NCI-H2171 treated with DMSO at 0.1 percent for 48 hours (cell line): ENCODE results near the gene KAT8.
"Not testable (repeated sequence)": the region's sequence is repeated elsewhere in the genome, so short reads cannot be mapped to it uniquely, and the experiment has no call there.

Experiments
- DNase-seq: peaks from one replicate; lab custom pipeline; 2025; lab: John Stamatoyannopoulos, UW

KAT8 gene

DNA sequence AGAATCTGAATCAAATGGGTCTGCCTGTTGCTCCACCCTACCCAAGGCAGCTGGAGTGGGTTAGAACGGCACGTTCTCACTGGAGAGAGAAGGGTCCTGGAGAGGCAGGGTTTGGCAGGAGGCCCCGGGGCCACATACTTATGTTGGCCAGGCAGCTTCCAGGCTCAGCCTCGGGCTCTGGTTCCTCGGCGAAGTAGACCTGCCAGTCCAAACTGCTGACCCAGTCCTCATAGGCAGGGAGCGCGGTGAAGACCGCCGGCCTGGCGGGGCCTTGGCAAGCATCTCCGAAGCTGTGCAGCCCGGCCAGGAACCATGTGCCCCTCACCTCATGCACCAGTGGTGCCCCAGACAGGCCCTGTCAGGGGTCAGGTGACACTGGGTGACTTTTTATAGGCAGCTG, 33.5 kb upstream of the KAT8 start:
- no peak for DNase-seq

DNA sequence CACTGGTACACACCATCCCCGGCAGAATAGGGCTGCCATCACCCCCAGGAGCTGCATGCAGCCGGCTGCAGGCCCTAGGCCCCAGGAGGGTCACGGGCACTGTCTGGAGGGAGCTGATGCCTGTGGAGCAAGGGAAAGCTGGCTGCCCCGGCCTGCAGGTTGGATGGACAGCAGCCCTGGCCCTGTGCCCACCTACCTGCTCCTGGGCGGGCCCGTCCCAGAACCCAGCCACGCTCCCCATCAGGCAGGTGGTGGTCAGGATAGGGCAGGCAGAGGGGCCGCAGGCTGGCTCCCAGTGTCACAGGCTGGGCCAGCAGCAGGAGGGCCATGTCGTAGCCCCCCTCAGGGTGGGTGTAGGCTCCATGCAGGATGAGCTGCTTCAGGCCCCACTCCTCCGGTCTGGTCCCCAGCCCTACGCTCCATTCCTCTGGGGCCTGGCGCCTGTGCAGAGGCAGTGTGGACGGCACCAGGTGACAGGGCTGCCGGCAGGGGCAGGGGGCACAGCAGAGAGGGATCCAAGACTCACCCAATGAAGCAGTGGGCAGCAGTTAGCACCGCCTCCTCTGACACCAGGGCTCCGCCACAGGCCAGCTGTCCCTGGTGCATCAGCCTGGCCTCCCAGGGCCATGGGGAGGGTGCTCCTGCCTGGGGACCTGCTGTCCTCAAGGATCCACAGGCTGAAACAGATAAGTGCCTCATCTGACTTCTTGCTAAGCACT, 32.7 kb upstream of the KAT8 start:
- DNase-seq: no peak

DNA sequence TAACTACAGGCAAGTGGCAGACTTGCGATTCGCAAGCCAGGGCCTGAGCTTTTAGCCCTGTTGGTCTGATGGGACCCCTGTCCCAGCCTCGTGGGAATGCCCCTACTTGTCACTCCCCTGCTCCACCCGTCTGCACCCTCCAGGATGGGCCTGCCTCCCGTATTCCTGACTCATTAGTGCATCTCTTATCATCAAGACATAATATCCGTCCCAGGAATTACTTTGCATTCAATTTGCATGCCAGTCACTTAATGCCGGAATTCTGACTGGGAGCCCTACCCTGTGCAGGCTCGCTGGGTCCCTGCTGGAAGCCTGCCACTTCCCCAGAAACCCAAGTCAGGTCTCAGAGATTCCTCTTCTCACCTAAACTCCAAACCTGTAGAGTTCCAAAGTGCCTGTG, 32.1 kb upstream of the KAT8 start:
- DNase-seq: no peak

DNA sequence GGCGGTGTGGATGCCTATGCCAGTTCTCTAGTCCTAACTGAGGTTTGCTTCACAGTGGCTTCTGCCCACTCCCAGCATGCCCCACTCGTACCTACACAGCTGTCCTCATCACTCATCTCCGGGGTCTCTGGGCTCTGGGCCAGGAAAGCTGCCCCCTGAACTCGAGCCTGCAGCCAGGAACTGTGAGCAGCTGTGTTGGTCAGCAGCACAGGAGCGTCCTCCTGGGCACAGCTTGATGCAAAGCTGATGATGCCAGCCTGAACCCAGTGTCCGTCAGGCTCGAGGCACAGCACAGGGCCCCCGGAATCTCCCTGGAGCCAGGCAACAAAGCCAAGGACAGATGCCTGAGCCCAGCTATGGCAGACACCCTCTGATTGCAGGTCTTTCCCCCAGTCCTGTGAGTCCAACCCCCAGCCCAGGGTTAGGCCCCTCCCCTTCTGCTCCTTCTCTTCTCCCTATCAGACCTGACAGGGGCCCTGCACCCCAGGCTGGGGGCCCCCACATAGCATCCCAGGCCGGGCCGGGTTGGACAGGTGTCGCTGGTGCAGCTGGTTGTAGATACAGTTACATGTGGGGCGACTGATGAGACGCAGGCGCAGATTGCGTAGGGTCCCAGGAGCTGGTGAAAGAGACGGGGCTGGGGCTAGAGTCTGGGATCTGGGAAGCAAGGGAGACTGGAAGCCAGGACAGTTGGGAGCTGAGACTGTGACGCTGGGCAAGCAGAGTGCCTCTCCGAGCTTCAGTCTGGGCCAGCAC, 31.4 kb upstream of the KAT8 start:
- no peak for DNase-seq

DNA sequence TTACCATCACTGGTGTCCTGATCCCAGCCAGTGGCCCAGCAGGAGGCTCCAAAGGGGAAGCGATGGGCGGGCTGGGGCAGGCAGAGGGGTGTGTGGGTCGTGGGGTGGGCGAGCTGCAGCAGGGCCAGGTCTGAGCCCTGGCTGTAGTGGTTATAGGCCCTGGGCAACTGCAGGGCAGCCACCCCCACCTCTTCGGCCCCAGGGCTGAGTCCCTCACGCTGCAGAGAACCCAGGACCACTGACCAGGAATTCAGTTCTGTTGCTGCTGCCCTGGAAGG, 30.9 kb upstream of the KAT8 start:
- DNase-seq: no peak

DNA sequence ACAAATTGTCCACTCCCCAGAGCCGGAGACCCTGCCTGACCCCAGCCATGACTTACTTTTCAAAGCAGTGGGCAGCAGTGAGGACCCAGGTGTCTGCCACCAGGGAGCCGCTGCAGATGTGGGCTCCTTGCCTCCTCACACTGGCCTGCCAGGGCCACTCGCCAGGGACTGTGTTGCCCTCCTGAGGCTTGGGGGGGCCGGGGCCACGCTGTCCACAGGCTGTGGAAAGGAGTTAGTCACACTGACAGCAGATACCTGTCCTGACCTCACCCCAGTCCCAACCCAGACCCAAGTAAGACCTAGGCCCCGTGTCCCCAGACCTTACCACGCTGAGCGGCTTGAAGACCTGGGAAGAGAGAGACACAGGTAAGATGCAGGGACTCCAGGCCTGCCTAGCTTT, 30.0 kb upstream of the KAT8 start:
- DNase-seq: no peak

DNA sequence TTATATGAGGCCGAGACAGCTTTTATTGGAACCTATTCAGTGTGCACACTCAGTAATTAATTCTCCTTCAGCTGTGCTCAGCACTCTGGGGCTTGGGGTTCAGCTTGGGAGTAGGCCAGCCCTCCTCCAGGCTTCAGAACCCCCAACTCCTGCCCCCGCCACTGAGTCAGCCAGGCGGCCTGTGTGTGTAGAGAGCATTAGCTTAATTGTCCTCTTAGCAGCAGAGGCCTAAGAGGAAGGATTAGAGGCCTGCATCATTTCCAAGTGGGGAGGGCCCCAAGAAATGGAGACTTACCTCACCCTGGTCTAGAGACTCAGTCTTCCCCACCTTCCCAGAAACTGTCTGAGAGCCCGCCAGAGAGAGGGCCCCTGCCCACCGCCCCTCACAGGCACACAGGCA, 29.5 kb upstream of the KAT8 start:
- no peak for DNase-seq

DNA sequence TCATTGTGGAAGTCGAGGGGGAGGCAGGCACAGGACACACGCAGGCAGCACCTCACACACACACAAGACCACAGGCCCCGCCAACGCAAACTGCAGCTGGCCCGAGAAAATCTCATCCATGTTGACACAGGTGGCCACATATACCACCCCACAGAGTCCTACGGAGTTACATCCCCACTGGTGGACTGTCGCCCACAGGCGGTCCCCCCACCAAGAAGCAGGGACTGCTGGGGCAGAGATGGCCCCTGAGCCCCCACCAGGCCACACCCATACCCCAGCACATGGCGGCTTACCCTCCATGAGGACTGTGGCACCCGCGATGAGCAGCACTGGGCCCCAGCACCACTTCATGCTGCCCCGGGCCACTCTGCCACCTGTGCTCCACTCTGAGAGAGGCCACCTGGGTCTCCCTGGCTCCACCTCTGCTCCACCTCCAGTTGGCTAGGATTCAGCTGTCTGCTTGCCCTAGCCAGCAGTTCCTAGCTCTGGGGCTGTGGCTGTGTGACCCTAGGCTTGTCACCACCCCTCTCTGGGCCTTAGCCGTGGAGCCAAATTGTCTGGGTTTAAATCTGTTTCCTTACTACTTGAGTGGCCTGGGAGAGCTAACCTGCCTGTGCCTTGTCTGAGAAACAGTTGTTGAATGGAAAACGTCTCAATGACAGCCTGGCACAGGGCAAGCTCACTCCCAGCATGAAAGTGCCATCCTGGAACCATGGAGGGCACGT, 28.8 kb upstream of the KAT8 start, which contains the start of gene PRSS53:
PRSS53 (minus strand) TSS at position 485 of the 725 bp plus-strand sequence; CDS start at position 351, 134 bp downstream.
- DNase-seq: peak; percentile 33

DNA sequence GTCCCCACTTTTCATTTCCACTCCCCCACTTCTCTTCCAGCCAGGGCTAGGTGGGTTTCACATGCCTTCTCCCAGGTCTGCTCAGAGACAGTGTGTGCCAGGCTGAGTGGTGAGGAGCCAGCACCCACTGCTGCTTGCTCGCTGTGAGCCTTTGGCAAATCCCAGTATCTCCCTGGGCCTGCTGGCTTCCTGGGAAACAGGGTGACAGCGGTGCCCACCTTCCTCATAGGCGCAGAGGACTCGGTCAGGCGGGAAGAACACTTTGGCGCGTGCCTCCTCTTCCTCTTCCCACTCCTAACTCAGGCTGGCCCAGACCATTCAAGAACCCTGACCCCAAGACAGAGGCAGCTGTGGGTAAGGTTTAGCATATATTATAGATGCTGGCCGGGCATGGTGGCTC, 28.3 kb upstream of the KAT8 start:
- no peak for DNase-seq

DNA sequence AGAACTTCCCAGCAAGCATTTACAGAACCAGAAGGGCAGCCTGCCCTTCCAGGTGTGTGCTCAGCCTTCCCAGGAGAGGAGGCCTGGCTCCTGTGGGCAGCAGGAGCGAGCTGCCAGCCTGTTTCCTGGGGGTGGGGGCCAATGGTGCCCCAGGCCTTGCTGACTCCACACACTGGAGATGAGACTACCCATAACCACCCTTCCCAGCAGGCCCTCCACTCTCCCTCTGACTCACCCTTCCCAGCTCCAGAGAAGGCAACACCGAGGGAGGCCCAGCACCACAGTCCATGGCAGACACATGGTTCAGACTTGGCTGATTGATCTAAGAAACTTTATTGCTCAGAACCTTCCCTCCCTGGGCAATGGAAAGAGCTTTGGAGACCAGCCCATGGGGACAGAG, 26.9 kb upstream of the KAT8 start:
- DNase-seq: no peak

DNA sequence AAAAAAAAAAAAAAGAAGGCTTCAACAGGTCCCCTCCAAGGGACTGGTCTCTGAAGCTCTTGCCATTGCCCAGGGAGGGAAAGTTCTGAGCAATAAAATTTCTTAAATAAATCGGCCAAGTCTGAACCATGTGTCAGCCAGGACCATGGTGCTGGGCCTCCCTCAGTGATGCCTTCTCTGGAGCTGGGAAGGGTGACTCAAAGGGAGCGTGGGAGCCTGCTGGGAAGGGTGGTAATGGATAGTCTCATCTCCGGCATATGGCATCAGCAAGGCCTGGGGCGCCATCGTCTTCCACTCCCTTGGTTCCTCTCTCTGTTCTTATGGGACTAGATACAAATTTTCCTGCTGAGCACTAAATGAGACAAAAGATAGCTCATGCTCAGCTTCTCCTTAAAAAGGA, 25.1 kb upstream of the KAT8 start:
- DNase-seq: no peak

DNA sequence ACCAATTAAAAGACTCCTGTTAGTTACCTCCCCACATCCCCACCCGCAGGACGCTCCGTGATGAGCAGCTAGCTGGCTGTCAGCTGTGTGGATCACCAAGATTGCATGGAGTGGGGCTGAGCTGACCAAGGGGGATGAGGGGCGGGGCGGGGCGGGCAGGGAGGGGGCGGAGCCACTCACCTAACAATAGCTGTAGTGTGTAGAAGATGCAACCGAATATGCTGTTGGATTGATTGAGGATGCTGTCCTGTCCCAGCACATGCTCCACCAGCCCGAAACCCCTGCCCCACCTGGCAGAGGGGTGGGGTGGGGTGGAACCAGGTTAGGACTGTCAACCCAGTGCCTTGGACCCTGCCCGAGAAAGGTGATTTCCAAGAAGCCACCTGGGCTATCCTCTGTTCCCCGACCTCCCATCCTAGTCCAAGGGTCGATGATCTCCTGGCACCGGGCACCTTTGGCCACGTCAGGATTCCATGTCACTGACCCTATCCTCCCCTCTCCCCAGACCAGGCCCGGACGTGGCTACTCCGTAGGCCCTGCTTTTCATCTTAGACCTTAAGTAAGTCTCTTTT, 24.2 kb upstream of the KAT8 start:
- no peak for DNase-seq

DNA sequence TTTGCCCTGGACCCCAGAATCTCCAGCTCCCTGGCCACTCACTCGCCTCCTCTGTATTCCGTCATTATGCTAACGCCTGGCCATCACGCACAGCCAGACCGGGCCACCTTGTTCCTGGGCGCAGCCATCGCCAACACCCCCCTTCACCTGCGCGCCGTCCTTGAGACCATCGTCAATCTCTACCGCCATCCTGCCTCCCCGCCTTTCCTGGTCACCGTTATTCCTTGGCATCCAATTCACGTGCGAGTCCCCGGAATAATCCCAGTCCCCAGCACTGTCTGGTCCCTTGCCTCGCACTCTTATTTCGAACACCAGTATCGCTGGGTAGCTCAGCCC, 23.4 kb upstream of the KAT8 start:
- DNase-seq: no peak

DNA sequence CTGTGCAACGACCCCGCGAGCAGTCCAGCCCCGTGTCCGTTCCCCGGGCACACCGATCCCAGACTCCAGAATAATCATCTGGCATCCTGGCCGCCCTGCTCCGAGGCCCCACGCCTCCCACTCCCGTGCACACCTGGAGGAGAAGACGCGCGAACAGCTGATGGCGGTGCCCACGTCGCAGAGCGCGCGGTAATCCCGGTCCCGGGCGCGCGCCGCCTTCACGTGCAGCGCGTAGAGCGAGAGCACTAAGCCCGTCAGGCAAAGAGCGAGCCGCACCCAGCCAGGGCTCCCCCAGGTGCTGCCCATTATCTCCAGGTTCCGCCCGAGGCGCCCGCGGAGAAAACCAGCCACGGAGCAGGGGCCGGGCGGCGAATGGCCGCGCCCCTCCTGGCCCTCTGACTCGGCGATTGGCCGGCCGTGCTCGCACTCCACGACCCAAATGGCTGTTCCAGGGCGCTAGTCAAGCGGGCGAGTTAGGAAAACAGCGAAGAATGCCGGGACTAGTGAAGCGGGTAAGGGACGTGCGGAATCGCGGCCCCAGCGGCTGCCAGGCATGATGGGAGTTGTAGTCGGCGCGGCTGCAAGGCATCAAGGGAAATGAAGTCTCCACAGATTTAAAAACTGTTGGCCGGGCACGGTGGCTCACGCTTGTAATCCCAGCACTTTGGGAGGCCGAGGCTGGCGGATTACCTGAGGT, 22.9 kb upstream of the KAT8 start, which contains the start of gene VKORC1:
VKORC1 (minus strand) TSS at position 374 of the 697 bp plus-strand sequence; CDS start at position 306, 68 bp downstream.
- peak; percentile 97 for DNase-seq

DNA sequence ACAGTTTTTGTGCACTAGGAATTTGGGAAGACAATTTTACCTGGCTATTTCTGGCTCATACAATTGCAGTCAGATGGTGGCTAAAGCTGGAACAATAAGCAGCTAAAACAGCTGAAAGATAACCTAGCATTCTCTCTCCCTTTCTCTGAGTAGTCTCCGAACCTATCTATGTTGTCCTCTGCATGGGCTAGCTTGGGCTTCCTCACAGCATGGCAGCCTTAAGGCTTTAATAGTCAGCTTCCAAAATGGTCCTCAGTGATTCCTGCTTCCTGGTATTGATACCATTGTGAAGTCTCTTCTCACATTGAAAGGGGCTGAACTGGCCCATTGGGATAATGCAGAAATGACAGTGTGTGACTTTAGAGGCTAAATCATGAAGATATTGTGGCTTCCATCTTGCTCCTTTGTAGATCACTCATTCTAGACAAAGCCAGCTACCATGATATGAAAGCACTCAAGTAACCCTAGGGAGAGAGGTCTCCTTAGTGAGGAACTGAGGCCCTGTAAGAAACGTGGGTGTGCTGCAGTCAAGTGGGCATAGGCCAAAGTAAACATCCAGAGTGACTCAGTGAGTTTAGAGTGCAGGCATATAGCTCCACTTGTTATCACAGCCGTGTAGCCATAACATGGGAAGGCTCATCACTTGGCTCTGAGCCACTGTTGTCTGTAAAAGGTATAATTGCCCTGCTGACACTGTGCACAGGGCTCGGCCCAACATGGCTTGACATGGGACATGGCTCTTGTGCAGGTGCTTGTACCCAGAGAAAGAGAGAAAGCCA, 17.4 kb upstream of the KAT8 start:
- no peak for DNase-seq

DNA sequence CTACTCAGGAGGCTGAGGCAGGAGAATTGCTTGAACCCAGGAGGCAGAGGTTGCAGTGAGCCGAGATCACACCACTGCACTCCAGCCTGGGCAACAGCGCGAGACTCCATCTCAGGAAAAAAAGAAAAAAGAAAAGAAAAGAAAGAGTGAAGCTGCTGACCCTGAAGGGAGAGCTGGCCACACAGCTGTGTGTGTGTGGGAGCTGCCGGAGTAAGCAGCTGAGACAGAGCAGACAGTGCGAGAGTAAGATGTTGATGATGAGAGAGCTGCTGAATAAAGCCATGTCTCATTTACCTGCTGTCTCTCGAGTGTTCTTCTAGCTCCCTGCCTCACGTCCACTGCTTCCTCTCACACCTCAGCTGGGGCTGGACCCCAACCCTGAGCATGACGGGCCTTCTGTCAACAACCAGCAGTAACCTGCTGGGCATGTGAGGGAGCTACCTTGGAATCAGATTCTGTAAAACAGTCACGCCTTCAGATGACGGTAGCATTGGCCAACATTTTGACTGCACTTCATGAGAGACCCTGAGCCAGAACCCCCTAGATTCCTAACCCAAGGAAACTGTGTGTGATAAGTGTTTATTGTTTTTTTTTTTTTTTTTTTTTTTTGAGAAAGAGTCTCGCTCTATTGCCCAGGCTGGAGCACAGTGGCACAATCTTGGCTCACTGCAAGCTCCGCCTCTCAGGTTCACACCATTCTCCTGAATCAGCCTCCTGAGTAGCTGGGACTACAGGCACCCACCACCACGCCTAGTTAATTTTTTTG, 16.4 kb upstream of the KAT8 start:
- DNase-seq: not testable (repeated sequence)

DNA sequence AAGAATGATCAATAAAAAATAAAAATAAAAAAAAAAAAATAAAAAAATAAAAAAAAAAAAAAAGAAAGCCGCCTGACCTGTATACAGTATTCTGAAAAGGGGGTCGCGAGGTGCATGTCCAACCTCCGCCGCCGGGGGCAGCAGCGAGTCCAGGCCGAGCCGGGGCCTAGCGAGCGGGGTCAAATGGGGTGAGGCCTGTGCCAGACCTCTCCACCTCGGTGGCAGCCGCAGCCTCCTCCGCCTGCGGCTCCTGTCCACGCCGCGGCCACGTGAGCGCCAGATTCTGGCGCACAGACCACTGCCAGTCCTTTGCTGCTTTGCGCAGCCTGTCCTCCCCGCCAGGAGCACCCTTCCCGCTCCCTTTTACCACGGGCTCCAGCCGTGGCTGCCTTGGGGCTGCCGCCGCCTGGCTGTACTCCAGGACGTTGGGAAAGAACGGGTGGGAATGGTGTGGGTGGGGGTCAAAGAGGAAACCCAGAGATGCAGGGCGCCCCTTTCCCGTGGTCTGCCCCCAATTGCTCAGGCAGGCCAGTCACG, 11.7 kb upstream of the KAT8 start:
- peak; percentile 32 for DNase-seq

DNA sequence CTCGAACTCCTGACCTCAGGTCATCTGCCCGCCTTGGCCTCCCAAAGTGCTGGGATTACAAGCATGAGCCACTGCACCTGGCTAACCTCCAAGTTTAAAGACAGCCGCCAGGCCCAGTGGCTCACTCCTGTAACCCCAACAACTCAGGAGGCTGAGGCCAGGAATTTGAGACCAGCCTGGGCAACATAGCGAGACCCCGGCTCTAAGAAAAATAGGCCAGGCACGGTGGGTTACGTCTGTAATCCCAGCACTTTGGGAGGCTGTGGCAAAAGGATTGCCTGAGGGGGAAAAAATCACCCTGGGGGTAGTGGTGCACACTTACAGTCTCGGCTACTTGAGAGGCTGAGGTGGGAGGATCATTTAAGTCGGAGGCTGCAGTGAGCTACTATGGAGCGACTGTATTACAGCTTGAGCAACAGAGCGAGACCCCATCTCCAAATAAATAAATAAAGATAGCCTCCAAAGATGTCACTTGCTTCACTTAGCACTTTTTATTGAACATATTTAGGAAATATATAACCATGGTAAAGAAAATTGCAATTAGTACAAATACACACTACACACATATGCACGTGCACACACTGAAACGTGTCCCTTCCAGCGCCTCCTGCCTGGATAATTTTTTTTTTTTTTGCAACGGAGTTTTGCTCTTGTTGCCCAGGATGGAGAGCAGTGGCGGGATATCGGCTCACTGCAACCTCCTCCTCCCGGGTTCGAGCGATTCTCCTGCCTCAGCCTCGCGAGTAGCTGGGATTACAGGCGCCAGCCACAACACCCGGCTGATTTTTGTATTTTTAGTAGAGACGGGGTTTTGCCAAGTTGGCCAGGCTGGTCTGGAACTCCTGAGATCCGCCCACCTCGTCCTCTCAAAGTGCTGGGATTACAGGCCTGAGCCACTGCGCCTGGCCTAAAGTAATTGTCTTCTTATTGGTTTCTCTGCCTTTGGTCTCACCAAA, 10.7 kb upstream of the KAT8 start:
- no peak for DNase-seq

DNA sequence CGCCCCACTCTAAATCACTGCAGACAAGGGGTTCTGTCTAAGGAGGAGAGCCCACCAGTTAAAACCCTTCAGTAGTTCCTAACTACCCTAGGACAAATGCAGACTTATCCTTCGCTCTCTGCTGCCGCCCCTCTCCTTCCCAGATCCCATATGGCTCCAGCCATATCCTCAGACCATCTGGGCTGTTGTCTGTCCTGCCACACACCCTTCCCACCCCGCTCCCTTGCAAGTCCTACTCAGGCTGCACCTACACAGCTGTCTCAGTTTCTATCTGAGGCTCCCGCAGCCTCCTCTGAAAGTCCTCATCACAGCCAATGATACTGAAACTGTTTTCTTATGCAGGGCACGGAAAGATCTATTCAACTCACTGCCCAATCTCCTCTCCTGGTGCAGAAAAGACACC, 10.0 kb upstream of the KAT8 start:
- peak; percentile 21 for DNase-seq
